Measurements from ENCODE around the gene WEE2. TPM values are rescaled to one million over a fixed set of nuclear protein-coding genes. Genes with fewer than 3 reads are reported as not detected.

Gene WEE2
- total and polyA plus RNA-seq, 10 donors = 0.04 TPM; not detected in 9

DNA sequence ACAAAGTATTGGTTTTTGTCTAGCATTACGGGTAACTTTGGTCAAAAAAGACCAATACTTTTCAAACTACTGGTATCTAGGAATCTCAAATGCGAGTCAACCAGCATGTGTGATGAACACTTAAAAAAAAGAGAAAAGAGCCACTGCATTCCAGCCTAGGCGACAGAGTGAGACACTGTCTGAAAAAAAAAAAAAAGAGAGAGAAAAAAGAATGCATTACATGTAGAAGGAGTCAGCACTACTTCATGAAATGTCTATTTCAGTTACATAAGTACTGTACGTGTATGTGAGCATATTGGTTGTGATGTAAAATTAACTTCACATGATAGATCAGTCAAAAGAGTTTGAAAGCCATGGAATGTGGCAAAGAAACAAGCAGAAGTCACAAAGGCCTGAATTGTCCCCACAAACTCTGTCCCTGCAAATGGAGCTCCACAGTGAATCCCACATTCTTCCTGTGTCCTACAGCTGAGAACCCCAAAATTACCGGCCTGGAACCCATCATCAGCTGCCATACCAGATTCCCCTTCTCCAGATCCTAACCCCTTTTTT lies 7.8 kb upstream of the WEE2 start:
- Histone ChIP-seq H3K4me3 (peak overlapping the region; percentile 62 to 94 (median 84)), H3K27ac (peak overlapping the region in 6 of 8 donors; percentile 86 to 96 (median 93)), H3K27me3 (replicated peaks in 1 of 7) (no peaks in the 10 kb centered on the region), H3K4me1 (peaks cover 29 to 69% (median 63%) of the 10 kb centered on the region in 6 donors), H3K9me3 (no peaks in the 10 kb centered on the region), H3K36me3 (no peaks in the 10 kb centered on the region)
- TF ChIP-seq, protein P1, sequence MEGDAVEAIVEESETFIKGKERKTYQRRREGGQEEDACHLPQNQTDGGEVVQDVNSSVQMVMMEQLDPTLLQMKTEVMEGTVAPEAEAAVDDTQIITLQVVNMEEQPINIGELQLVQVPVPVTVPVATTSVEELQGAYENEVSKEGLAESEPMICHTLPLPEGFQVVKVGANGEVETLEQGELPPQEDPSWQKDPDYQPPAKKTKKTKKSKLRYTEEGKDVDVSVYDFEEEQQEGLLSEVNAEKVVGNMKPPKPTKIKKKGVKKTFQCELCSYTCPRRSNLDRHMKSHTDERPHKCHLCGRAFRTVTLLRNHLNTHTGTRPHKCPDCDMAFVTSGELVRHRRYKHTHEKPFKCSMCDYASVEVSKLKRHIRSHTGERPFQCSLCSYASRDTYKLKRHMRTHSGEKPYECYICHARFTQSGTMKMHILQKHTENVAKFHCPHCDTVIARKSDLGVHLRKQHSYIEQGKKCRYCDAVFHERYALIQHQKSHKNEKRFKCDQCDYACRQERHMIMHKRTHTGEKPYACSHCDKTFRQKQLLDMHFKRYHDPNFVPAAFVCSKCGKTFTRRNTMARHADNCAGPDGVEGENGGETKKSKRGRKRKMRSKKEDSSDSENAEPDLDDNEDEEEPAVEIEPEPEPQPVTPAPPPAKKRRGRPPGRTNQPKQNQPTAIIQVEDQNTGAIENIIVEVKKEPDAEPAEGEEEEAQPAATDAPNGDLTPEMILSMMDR (IDR thresholded peaks at IDR 0.05 in 8 of 11, conservative IDR thresholded peaks at IDR 0.05 in 3 of 11) = no peak
- 67 to 83% (median 74%) methylated on average over 5 of the region's 5 CpGs for WGBS, 5 donors
- intact Hi-C loops (cut with DNase I; ENCODE audit: low total_unique reads) = no loop called here
- no peak for DNase-seq

DNA sequence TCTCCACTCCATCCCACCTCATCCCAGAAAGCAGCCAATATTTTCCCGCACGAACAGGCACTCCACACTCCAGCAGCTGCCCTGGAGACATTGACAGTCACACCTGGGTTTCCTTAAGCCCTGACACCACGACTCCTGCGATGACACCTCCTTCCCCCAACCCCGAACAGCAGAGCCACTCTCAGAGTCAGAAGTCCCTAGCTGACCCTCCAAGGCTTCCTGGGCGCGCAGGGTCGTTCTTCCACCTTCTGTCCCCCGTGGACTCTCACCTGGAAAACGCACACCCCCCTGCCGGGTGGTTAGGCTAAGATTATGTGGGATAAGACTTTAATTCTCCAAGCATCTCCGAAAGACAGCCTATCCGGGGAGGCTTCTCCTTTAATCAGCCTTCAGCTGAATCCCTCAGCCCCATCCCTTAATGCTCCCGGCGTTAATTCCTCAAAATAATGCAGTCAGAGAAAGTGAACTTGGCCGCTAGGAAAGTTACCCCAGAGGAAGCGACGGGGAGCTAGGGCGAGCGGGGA lies 7.2 kb upstream of the WEE2 start:
- Histone ChIP-seq H3K27ac (peak overlapping the region; percentile 75 to 96 (median 92)), H3K27me3 (replicated peaks in 1 of 7) (no peaks in the 10 kb centered on the region), H3K4me1 (peaks cover 29 to 64% (median 58%) of the 10 kb centered on the region in 6 donors), H3K9me3 (no peaks in the 10 kb centered on the region), H3K36me3 (no peaks in the 10 kb centered on the region), H3K4me3 (peak overlapping the region; percentile 62 to 94 (median 84))
- TF ChIP-seq POLR2AphosphoS5 (IDR thresholded peaks at IDR 0.05) (no peak), POLR2A (IDR thresholded peaks at IDR 0.05) (no peak)
- TF ChIP-seq, protein P1 (IDR thresholded peaks at IDR 0.05 in 8 of 11, conservative IDR thresholded peaks at IDR 0.05 in 3 of 11) = no peak
- intact Hi-C loops (cut with DNase I; ENCODE audit: low total_unique reads) = no loop called here
- DNase-seq = peak; percentile 81
- 7 to 11% (median 10%) methylated on average over 17 to 20 of the region's 20 CpGs for WGBS, 5 donors

DNA sequence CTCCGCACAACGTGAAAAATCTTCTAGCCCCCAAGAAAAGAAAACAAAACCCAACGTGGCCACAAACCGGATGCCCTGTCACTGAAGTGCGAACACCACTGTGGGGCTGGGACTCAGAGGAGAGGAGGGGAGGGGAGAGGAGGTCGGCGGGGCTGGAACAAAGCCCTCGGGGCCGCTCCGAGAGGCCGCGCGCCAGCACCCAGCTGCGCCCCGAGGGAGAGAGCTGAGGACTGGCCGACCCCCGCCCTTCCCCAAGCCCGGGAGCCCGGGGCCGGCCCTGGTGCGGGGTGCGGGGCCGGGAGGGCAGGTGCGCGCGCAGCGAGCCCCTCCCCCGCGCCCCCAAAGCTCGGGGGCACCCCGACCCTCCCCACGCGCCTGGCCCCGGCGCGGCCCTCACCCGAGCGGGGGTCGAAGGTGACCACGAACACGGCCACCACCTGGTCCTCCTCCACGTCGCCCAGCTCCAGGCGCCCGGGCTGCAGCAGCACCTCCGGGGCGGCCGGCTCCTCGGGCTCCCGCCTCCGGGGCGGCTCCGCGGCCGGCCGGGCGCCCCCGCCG lies 6.6 kb upstream of the WEE2 start:
- peak; percentile 93 for DNase-seq
- intact Hi-C loops (cut with DNase I; ENCODE audit: low total_unique reads) = no loop called here
- WGBS, 5 donors = 0 to 1% (median 1%) methylated on average over 18 to 59 of the region's 59 CpGs
- Histone ChIP-seq H3K4me3 (peak overlapping the region; percentile 62 to 94 (median 84)), H3K27me3 (replicated peaks in 1 of 7) (no peaks in the 10 kb centered on the region), H3K27ac (peak overlapping the region; percentile 75 to 96 (median 92)), H3K4me1 (peaks cover 27 to 57% (median 52%) of the 10 kb centered on the region in 6 donors), H3K9me3 (no peaks in the 10 kb centered on the region), H3K36me3 (no peaks in the 10 kb centered on the region)
- TF ChIP-seq, protein P1 (IDR thresholded peaks at IDR 0.05 in 8 of 11, conservative IDR thresholded peaks at IDR 0.05 in 3 of 11) = no peak
- TF ChIP-seq POLR2AphosphoS5 (IDR thresholded peaks at IDR 0.05) = peak; percentile 72 to 80 (median 77)
- peak in 1 of 3 donors; percentile 35 for TF ChIP-seq POLR2A (IDR thresholded peaks at IDR 0.05)

DNA sequence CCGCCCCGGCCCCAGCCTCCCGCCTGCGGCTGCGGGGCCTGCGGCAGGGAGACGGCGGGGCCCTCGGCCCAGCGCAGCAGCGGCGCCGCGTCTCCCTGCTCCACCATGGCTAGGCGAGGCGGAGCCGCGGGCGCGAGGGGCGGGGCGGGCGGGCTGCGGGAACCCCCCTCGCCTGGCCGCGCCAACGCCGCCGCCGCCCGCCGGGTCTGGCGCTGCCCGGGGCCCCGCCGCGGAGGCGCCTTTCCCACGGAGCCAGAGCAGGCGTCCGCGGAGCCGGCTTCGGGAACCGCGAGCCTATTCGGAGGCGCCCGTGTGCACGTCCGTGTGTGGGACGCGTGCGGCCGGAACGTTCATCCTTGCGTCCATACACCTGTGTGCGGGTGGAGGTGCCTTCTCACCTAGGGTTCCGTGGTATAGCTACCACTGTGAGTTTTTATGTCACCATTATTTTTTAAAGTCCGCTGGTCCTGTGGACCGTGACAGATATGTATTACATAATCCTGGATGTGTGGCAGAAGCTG lies 6.0 kb upstream of the WEE2 start, which contains the start of gene DENND11:
Gene DENND11, minus strand, starts transcription at position 120 of the 521 bp plus-strand sequence. Its CDS starts 13 bp downstream, at position 107.
- DNase-seq = peak; percentile 89
- H3K27me3 ChIP-seq (replicated peaks in 1 of 7) = no peaks in the 10 kb centered on the region
- no peaks in the 10 kb centered on the region for H3K36me3 ChIP-seq
- intact Hi-C loops (cut with DNase I; ENCODE audit: low total_unique reads) = no loop called here
- H3K9me3 ChIP-seq = no peaks in the 10 kb centered on the region
- peak within 1 kb of the TSS; percentile 75 to 96 (median 92) for H3K27ac ChIP-seq
- H3K4me1 ChIP-seq = peaks cover 25 to 52% (median 46%) of the 10 kb centered on the region in 6 donors
- H3K4me3 ChIP-seq = peak within 1 kb of the TSS; percentile 62 to 94 (median 84)
- TF ChIP-seq POLR2AphosphoS5 (IDR thresholded peaks at IDR 0.05) (peak in 1 of 3 donors; percentile 46), POLR2A (IDR thresholded peaks at IDR 0.05) (no peak)
- WGBS, 5 donors = 0 to 1% (median 0%) methylated on average over 10 to 62 of the region's 62 CpGs
